Prostate gland (tissue), 2 donors: ENCODE measurements around the gene FARP2. TPM values are rescaled to one million over a fixed set of nuclear protein-coding genes. Genes with fewer than 3 reads are reported as not detected.

Experiments used
- DNase-seq: peaks from one replicate; pipeline ENCODE4 v3.0.0-alpha.2; 2019; ENCODE audit warnings: low spot score
- H3K27ac ChIP-seq, 2 donors: fragments of 200-600 bp; sonication (generic); 2 replicates each; pipeline ENCODE4 v1.5.1; 2017 to 2019
- H3K27me3 ChIP-seq: fragments of 200-600 bp; sonication (generic); replicated peaks from 2 replicates; pipeline ENCODE4 v1.5.1; 2019; ENCODE audit not compliant: insufficient read depth
- H3K36me3 ChIP-seq, 2 donors: fragments of 200-600 bp; sonication (generic); 1 replicate in 1 of 2; 2 replicates in 1 of 2; pipeline versions ENCODE4 v1.5.1 to v1.8.1; 2017 to 2019
- H3K4me1 ChIP-seq: fragments of 200-600 bp; sonication (generic); replicated peaks from 2 replicates; pipeline ENCODE4 v1.5.1; 2019
- H3K4me3 ChIP-seq, 2 donors: fragments of 200-600 bp; sonication (generic); 2 replicates each; pipeline ENCODE4 v1.5.1; 2017 to 2019
- H3K9me3 ChIP-seq: fragments of 200-600 bp; sonication (generic); 2 replicates; pipeline ENCODE4 v1.5.1; 2017
- POLR2A ChIP-seq: fragments of 450-650 bp; IDR thresholded peaks from one replicate; pipeline ENCODE4 v1.6.1; 2016; ENCODE audit warnings: antibody characterized with exemption, mild to moderate bottlenecking
- POLR2AphosphoS5 ChIP-seq: sonication (generic); formaldehyde crosslinking; IDR thresholded peaks from one replicate; pipeline ENCODE4 v1.6.1; 2017; ENCODE audit warnings: antibody characterized with exemption
- WGBS: methylation state at CpG from one replicate; pipeline ENCODE4 v1.1.5; 2018; 5-methylcytosine and 5-hydroxymethylcytosine counted together
- intact Hi-C: fragments of 100-400 bp; cut with DNase I; formaldehyde crosslinking; loops from one replicate; pipeline ENCODE4 v1.14.2; 2022
- total RNA-seq, 2 donors: library from RNA; depleted of rRNA; stranded (reverse); fragments of >200 nt; gene quantifications; one replicate each; pipeline ENCODE4 v1.1.0, GENCODE V29; 2016
- TF ChIP-seq, protein P1 (sequence below), 4 experiments: fragments of 200-600 bp in 2 of 4; fragments of 450-650 bp in 2 of 4; sonication (generic) in 2 of 4; IDR thresholded peaks; 1 replicate in 3 of 4; 2 replicates in 1 of 4; pipeline ENCODE4 v1.5.1; 2016 to 2019; ENCODE audit warnings: antibody characterized with exemption in 4 of 4, mild to moderate bottlenecking in 2 of 4, moderate library complexity in 2 of 4

The FARP2 gene
- total RNA-seq, 2 donors from 2014 or later: 32.4 to 35.9 TPM

DNA sequence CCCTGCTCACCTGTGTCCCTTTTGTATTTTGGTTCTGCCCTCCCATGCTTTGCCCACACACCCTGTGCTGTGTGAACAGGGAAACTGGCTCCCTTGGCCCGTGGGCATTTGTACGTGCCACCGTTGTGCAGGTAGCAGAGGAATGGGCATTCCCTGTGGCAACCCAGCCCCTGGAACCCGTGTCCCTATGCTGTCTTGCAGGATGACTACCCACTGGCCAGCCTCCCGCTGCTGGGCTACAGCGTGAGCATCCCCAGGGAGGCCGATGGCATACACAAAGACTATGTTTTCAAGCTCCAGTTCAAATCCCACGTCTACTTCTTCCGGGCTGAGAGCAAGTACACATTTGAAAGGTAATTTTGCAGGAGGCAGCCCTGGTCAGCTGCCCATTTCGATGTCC lies 137.0 kb downstream of the FARP2 start:
- Histone ChIP-seq H3K4me3 (no peak overlapping the region), H3K9me3 (no peaks in the 10 kb centered on the region), H3K27ac (no peak overlapping the region), H3K27me3 (no peaks in the 10 kb centered on the region), H3K4me1 (no peaks in the 10 kb centered on the region), H3K36me3 (peaks cover 6 to 7% of the 10 kb centered on the region in 2 donors)
- 92% methylated on average over 10 of the region's 10 CpGs for WGBS
- DNase-seq: no peak
- intact Hi-C loops: no loop called here
- TF ChIP-seq, protein P1, sequence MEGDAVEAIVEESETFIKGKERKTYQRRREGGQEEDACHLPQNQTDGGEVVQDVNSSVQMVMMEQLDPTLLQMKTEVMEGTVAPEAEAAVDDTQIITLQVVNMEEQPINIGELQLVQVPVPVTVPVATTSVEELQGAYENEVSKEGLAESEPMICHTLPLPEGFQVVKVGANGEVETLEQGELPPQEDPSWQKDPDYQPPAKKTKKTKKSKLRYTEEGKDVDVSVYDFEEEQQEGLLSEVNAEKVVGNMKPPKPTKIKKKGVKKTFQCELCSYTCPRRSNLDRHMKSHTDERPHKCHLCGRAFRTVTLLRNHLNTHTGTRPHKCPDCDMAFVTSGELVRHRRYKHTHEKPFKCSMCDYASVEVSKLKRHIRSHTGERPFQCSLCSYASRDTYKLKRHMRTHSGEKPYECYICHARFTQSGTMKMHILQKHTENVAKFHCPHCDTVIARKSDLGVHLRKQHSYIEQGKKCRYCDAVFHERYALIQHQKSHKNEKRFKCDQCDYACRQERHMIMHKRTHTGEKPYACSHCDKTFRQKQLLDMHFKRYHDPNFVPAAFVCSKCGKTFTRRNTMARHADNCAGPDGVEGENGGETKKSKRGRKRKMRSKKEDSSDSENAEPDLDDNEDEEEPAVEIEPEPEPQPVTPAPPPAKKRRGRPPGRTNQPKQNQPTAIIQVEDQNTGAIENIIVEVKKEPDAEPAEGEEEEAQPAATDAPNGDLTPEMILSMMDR (IDR thresholded peaks at IDR 0.05): no peak
- TF ChIP-seq POLR2A: no peak
- no peak for TF ChIP-seq POLR2AphosphoS5

- no peaks in the 10 kb centered on the region for H3K9me3 ChIP-seq
- no peak overlapping the region for H3K27ac ChIP-seq
- TF ChIP-seq POLR2A: no peak
- TF ChIP-seq POLR2AphosphoS5: no peak
- TF ChIP-seq, protein P1 (IDR thresholded peaks at IDR 0.05): no peak
- no peak overlapping the region for H3K4me3 ChIP-seq
- intact Hi-C loops: no loop called here
- H3K27me3 ChIP-seq: no peaks in the 10 kb centered on the region
- 85% methylated on average over 16 of the region's 16 CpGs for WGBS
- H3K36me3 ChIP-seq: peaks cover 6 to 7% of the 10 kb centered on the region in 2 donors
- H3K4me1 ChIP-seq: no peaks in the 10 kb centered on the region
- DNase-seq: no peak
Observed at GRCh38 chr2:241494311-241494908, 138.3 kb downstream of the FARP2 start.

DNA sequence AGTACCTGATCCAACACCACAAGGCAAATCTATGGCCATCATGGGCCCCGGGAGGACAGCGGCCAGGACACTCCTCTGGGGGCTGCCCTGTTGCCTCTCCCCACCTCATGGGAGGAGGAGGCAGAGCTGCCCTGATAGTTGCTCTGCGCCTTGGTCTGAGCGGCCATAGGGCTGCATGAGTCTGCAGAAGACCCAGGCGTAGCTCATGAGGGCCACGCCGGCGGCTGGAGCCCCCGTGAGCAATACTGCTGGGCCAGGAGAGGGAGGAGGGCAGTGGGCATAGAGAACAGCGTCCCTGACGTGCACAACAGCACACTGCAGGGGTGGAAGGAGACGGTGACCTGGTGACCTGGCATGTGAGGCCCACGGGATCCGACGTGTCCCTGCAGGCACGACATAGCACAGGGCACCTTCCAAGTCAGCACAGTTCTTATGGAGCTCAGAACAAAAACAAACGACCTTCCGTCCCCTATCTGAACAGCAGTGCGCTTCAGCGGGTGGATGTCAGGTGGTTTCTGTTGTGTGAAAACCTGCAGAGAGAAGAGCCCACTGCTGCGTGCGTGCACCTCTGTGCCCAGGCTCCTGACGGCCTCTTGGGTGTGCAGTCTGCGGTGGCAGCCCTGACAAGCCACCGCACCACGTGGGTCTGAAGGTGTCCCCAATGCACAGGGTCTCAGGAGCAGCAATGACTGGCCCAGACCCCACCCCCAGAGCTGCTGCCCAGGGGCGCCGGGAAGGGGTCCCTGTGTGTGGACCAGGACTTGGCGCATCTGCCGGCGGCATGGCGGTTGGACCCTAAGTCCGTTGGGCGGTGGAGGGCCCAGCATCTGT lies 139.3 kb downstream of the FARP2 start:
- intact Hi-C loops: no loop called here
- no peak overlapping the region for H3K4me3 ChIP-seq
- peaks cover 6 to 7% of the 10 kb centered on the region in 2 donors for H3K36me3 ChIP-seq
- H3K27me3 ChIP-seq: no peaks in the 10 kb centered on the region
- TF ChIP-seq POLR2A: no peak
- TF ChIP-seq POLR2AphosphoS5: no peak
- TF ChIP-seq, protein P1 (IDR thresholded peaks at IDR 0.05): no peak
- DNase-seq: no peak
- H3K4me1 ChIP-seq: no peaks in the 10 kb centered on the region
- H3K27ac ChIP-seq: no peak overlapping the region
- 74% methylated on average over 27 of the region's 34 CpGs for WGBS
- H3K9me3 ChIP-seq: no peaks in the 10 kb centered on the region

GRCh38 chr2:241496003-241496707 lies 140.1 kb downstream of the FARP2 start:
- WGBS: 92% methylated on average over 23 of the region's 28 CpGs
- no peaks in the 10 kb centered on the region for H3K9me3 ChIP-seq
- no peak overlapping the region for H3K27ac ChIP-seq
- no peaks in the 10 kb centered on the region for H3K27me3 ChIP-seq
- peaks cover 6 to 7% of the 10 kb centered on the region in 2 donors for H3K36me3 ChIP-seq
- TF ChIP-seq, protein P1 (IDR thresholded peaks at IDR 0.05): no peak
- TF ChIP-seq POLR2A: no peak
- no peak overlapping the region for H3K4me3 ChIP-seq
- DNase-seq: no peak
- H3K4me1 ChIP-seq: no peaks in the 10 kb centered on the region
- intact Hi-C loops: no loop called here
